Measurements from ENCODE around the gene NPIPB8.
A peak's percentile ranks its signal among the peaks of the same experiment; 100 is the strongest.
"Not testable (repeated sequence)": the region's sequence is repeated elsewhere in the genome, so short reads cannot be mapped to it uniquely, and the experiment has no call there.

Gene NPIPB8

DNA sequence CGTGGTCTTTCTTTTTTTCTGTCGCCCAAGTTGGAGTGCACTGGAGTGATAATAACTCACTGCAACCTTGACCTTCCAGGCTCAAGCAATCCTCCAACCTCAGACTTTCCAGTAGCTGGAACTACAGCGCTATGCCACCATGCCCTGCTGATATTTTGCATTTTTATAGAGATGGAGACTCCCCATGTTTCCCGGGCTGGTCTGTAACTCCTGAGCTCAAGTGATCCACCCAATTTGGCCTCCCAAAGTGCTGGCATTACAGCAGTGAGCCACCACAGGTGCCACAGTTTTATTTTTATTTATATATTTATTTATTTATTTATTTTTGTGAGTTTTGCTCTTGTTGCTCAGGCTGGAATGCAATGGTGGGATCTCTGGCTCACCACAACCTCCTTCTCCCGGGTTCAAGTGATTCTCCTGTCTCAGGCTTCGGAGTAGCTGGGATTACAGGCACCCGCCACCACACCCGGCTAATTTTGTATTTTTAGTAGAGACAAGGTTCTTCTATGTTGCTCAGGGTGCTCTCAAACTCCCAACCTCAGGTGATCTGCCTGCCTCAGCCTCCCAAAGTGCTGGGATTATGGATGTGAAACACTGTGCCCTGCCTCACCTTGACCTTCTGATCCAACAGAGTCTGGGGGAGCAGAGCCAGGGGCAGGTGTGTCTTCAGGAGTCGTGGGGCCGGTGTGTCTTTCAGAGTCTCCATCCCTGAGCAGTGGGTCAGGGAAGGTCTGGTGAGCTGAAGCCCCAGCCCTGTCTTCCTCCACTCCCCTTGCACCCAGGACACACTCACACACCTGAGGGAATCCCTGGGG lies 30.0 kb upstream of the NPIPB8 start:
- DNase-seq, result not testable (repeated sequence)

GRCh38 chr16:28608496-28608808 lies 29.4 kb upstream of the NPIPB8 start:
- DNase-seq, result not testable (repeated sequence)

DNA sequence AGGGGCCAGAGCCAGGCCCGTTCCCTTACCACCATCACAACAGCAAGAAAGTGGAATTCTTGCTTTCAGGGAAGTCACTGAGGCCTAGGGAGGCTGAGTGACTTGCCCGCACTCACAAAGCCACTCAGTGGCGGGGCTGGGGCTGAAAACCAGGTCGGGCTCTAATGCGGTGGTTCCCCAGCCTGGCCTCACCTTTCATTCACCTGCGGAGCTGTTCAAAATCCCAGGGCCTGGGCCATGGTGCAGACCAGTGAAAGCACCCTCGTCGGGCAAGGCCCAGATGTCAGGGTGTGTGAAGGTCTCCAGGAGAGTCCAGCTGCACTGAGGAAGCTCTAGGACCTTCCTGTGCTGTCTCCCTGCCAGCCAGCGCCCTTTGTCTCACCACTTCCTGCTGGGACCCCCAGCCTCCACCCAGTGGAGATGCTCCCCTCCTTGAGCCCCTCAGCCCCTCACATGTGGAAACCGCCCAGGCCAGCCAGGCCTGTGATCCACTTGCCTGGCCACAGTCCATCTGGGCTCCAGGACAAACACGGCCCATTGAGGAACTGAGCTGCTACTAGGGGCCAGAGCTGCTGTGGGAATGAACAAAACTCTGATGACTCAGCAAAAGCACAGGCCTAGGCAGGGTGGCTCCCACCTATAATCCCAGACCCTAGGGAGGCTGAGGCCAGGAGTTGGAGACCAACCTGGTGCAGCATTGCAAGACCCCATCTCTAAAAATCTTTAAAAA lies 28.8 kb upstream of the NPIPB8 start:
- not testable (repeated sequence) for DNase-seq

- no peak for DNase-seq
Measured at GRCh38 chr16:28609631-28610594, 28.0 kb upstream of the NPIPB8 start, which contains the start of gene SULT1A1. Gene SULT1A1, minus strand, starts transcription at chr16:28610044. Its CDS starts 1,189 bp downstream, at chr16:28608855.

DNA sequence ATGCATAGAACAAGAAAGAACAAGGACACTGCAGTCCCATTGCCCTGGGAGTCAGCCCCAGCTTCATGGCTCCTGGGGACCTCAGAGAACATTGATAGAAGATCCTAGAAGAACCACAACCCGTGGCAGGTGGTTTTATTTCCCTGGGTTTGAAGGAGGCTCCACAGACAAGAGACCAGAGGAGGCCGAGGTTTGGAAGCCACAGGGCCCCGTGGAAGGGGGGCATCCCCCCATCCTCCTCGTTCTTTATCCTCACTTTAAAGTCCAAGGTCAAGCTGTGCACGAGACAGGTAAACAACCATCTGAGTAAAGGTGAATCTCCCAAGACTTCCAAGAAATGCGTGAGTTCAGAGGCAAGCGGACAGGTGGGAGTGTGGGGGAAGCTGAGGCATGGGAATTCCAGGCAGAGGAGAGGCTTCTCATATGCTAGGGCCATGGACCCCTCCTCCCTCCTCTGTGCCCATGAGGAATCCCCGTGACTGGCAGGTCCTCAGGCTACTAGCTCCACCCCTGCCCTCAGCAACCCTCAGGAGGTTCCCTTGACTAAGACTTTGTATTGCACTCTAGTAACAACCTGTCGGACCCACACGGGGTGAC lies 27.2 kb upstream of the NPIPB8 start:
- no peak for DNase-seq

GRCh38 chr16:28612359-28613280 lies 25.2 kb upstream of the NPIPB8 start:
- DNase-seq, result not testable (repeated sequence)

- not testable (repeated sequence) for DNase-seq
Measured at GRCh38 chr16:28613912-28614311, 24.0 kb upstream of the NPIPB8 start.

DNA sequence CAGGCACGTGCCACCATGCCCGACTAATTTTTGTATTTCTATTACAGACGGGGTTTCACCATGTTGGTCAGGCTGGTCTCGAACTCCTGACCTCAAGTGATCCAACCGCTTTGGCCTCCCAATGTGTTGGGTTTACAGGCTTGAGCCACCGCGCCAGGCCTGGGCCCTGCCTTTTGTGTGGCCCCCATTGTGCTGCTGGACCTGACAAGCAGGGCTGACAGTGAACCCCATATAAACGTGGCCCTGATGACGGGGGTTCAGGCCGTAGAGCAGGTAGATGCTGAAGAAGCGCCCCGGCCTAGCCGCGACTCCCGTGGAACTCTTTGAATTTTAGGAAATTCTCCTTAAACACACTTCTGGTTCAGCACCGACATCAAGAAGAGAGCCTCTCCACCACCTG lies 23.3 kb upstream of the NPIPB8 start:
- DNase-seq, result not testable (repeated sequence)

DNA sequence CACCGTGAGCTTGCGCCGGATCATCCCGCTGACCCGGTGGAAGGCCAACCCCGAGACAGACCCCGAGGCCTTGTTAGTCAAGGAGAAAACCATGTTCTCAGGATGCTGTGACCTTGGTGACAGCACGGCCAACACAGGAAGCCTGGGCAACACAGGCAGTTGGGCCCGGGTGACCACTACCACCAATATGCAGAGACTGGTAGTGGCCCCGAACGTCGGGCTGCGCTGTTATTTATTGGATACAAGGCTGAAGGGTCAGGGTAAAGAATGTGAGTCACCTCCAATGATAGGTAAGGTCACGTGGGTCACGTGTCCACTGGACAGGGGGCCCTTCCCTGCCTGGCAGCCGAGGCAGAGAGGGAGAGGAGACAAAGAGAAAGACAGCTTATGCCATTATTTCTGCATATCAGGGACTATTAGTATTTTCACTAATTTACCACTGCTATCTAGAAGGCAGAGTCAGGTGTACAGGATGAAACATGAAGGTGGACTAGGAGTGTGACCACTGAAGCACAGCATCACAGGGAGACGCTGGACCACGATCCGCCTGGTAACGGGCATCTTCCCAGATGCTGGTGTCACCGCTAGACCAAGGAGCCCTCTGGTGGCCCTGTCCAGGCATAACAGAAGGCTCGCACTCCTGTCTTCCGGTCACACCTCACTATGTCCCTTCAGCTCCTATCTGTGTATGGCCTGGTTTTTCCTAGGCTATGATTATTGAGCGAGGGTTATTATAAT lies 22.2 kb upstream of the NPIPB8 start:
- DNase-seq, result peak; percentile 3

- not testable (repeated sequence) for DNase-seq
Measured at GRCh38 chr16:28616224-28616577, 21.7 kb upstream of the NPIPB8 start.

DNA sequence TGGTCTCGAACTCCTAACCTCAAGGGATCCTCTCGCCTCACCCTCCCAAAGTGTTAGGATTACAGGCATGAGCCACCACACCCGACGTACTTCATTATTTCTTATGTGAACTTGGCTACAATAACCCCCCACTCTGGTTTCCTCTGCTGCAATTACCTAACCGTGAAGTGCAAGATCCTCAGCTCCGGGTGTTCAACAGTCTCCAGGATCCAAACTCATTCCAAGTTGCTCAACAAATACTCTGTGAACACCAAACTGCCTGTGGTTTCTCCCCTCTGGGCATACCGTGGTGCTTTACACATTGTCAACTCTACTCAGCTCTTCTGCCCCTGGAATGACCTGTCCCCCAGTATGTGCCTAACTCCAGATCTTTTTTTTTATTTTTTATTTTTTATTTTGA lies 21.2 kb upstream of the NPIPB8 start:
- DNase-seq, result no peak

DNA sequence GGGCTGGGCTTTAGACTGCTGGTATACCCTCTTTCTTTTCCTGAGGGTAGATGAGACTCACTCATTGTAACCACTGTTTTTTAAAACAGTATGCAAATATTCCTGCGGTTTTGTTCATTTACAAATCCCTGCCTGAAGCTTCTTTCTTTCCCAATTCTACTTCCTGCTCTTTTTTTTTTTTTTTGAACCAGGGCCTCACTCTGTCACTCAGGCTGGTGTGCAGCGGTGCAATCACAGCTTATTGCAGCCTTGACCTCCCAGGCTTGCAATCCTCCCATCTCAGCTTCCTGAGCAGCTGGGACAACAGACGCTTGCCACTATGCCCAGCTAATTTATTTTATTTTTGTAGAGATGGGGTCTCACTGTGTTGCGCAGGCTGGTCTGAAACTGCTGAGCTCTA lies 20.0 kb upstream of the NPIPB8 start:
- no peak for DNase-seq

GRCh38 chr16:28620316-28620715 lies 17.5 kb upstream of the NPIPB8 start:
- DNase-seq, result not testable (repeated sequence)

- DNase-seq, result no peak
Measured at GRCh38 chr16:28621481-28622155, 16.2 kb upstream of the NPIPB8 start.

GRCh38 chr16:28622532-28623171 lies 15.2 kb upstream of the NPIPB8 start:
- DNase-seq, result not testable (repeated sequence)

- DNase-seq, result peak; percentile 76
Measured at GRCh38 chr16:28623172-28623711, 14.6 kb upstream of the NPIPB8 start.

GRCh38 chr16:28630905-28631304 lies 7.0 kb upstream of the NPIPB8 start:
- not testable (repeated sequence) for DNase-seq

GRCh38 chr16:28636093-28636823 lies 1.6 kb upstream of the NPIPB8 start:
- DNase-seq, result not testable (repeated sequence)

DNA sequence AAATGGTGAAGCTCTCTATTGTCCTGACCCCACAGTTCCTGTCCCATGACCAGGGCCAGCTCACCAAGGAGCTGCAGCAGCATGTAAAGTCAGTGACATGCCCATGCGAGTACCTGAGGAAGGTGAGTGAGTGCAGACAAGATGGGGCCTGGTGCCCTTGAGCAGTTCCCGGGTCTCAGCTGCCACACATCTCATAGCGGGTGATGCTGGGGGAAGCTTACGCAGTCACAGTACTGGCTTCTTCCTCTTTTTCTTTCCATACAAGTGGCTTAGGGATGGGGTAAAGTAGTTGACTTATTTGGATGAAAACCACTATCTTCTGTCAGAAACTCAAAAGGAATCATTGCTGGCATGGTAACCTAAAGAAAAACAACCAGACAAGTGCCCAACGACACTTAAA lies 494 bp downstream of the NPIPB8 start:
- not testable (repeated sequence) for DNase-seq
